ENCODE data around the gene DNAJB4.
A peak's percentile ranks its signal among the peaks of the same experiment; 100 is the strongest.
"Not testable (repeated sequence)": the region's sequence is repeated elsewhere in the genome, so short reads cannot be mapped to it uniquely, and the experiment has no call there.

The DNAJB4 gene

GRCh38 chr1:77990629-77991204, 14.0 kb upstream of the DNAJB4 start:
- no peak overlapping the region for H3K4me3 ChIP-seq (ENCODE audit: low read length)
- DNase-seq (ENCODE audit: low read depth) = no peak
- TF ChIP-seq CTCF (conservative IDR thresholded peaks at IDR 0.05; ENCODE audit: low read length) = no peak

- H3K4me3 ChIP-seq (ENCODE audit: low read length) = no peak overlapping the region
- no peak for TF ChIP-seq CTCF (conservative IDR thresholded peaks at IDR 0.05; ENCODE audit: low read length)
- no peak for DNase-seq (ENCODE audit: low read depth)
Observed at GRCh38 chr1:77991638-77992037, 13.1 kb upstream of the DNAJB4 start.

- TF ChIP-seq CTCF (conservative IDR thresholded peaks at IDR 0.05; ENCODE audit: low read length) = no peak
- no peak for DNase-seq (ENCODE audit: low read depth)
- H3K4me3 ChIP-seq (ENCODE audit: low read length) = no peak overlapping the region
Observed at GRCh38 chr1:77994117-77994705, 10.5 kb upstream of the DNAJB4 start.

- no peak for DNase-seq (ENCODE audit: low read depth)
- no peak overlapping the region for H3K4me3 ChIP-seq (ENCODE audit: low read length)
- TF ChIP-seq CTCF (conservative IDR thresholded peaks at IDR 0.05; ENCODE audit: low read length) = no peak
Observed at GRCh38 chr1:77996734-77997133, 8.0 kb upstream of the DNAJB4 start.

GRCh38 chr1:78000536-78000935, 4.2 kb upstream of the DNAJB4 start:
- not testable (repeated sequence) for DNase-seq (ENCODE audit: low read depth); H3K4me3 ChIP-seq (ENCODE audit: low read length)

- TF ChIP-seq CTCF (conservative IDR thresholded peaks at IDR 0.05; ENCODE audit: low read length) = no peak
- H3K4me3 ChIP-seq (ENCODE audit: low read length) = no peak overlapping the region
- DNase-seq (ENCODE audit: low read depth) = no peak
Observed at GRCh38 chr1:78003070-78003746, 1.5 kb upstream of the DNAJB4 start.

- no peak for TF ChIP-seq CTCF (conservative IDR thresholded peaks at IDR 0.05; ENCODE audit: low read length)
- peak; percentile 64 for DNase-seq (ENCODE audit: low read depth)
- peak overlapping the region; percentile 68 for H3K4me3 ChIP-seq (ENCODE audit: low read length)
Observed at GRCh38 chr1:78003882-78004718, 639 bp upstream of the DNAJB4 start.
